WI38 (cell line): ENCODE results near the gene ADGRV1.

Experiments
- H3K4me3 ChIP-seq: 2 replicates; pipeline ENCODE4 v1.5.1; 2011; ENCODE audit warnings: low read depth, mild to moderate bottlenecking, control low read depth, low read length
- CTCF ChIP-seq: IDR thresholded peaks from 2 replicates; pipeline ENCODE4 v1.5.1; 2012; ENCODE audit warnings: low read depth, mild to moderate bottlenecking, control low read depth, low read length

The ADGRV1 gene

GRCh38 chr5:91132550-91132949 is 574.0 kb downstream of the ADGRV1 start:
- no peak for TF ChIP-seq CTCF
- no peak overlapping the region for H3K4me3 ChIP-seq

GRCh38 chr5:91133183-91133582 is 574.6 kb downstream of the ADGRV1 start:
- TF ChIP-seq CTCF = no peak
- no peak overlapping the region for H3K4me3 ChIP-seq

DNA sequence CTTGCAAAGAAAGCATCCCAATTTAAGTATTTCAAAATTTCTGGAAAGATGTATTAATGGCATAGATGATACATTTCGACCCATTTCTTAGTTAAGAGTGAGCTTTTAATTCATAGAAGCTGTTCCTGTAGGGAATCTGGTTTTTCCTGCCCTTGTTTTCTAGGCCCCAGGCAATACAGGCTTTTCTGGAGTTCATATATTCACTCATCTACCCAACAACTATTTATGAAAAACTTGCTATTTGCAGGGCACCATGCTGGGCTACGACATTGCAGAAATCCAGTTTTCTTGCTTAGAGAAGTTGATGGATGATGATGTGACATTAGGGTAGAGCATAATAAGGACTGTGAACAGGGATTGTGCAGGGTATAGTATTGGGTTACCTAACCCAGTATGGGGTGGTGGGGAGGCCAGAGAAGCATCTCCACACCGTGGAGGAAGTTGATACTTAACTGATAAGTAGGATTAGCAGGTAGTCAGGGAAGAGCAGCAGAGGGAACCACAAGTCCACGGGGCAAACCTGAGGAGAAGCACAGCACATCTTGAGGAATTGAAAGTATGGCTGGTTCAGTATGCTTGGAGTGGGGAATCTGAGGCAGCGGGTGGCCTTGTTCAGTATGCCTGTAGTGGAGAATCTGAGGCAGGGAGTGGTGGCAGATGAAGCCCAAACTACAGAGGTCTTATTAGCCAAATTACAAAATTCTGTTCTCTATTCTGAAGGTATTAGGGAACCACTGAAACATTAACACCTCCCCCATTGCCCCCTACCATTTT is 577.1 kb downstream of the ADGRV1 start:
- H3K4me3 ChIP-seq = no peak overlapping the region
- no peak for TF ChIP-seq CTCF

- H3K4me3 ChIP-seq = no peak overlapping the region
- no peak for TF ChIP-seq CTCF
These were observed 577.7 kb downstream of the ADGRV1 start for GRCh38 chr5:91136271-91136670.

DNA sequence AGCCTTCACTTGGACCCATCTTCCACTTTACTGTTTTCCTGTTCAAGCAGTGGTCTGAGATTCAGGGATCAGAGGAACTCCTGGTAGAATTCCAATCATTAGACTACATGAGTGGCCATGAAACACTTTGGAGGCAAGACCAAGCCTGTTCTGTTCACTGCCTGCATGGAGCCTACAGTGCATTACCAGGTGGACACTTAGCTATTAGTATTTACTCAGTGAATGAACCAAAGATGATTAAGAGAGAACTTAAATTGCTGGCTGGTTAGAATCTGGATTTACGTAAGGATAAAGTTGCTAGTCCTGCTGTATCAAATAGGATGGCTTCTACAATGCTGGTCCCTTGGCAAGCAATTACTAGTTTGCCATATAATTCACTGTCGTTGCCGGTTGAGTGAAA is 579.0 kb downstream of the ADGRV1 start:
- no peak for TF ChIP-seq CTCF
- H3K4me3 ChIP-seq = no peak overlapping the region

DNA sequence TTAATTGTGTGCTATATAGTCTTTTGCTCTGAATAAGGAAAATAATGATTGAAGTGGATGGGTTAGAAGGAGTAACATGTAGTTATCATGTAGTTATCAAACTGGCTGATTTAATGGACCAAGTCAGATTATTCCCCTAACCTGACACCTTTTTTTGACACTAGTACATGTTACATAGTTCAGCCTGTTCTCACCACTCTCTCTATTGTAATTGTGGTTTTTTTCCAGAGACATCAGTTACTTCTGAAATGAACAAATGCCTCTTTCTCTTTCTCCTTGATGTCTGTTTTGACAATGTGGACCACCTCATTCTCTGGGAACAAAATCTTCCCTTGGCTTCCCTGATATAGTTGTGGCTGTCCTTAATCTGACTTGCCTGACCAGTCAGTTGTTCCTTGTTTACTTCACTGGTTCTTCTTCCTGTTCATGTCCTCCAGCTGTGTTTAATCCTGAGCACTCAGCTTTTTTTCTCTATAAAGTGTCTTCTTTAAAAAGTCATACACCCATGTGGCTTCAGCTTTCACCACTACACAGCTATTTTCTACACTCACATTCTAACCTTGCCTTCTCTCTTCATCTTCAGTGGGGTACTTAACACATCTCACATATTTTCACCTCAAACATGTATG is 581.1 kb downstream of the ADGRV1 start:
- TF ChIP-seq CTCF = no peak

GRCh38 chr5:91140657-91141056 is 582.1 kb downstream of the ADGRV1 start:
- no peak for TF ChIP-seq CTCF
- no peak overlapping the region for H3K4me3 ChIP-seq

More for the DNA sequence above, 581.1 kb downstream of the ADGRV1 start:
- no peak overlapping the region for H3K4me3 ChIP-seq
